Endothelial cell of umbilical vein (primary cell): ENCODE measurements around the gene NAV2. TPM values are rescaled to one million over a fixed set of nuclear protein-coding genes. Genes with fewer than 3 reads are reported as not detected.

ENCODE experiments used
- BruUV-seq: library from RNA; stranded (reverse); fragments of 400-500 nt; replicated peaks from 2 replicates; lab custom pipeline; 2021; lab: Mats Ljungman, UMichigan
- CTCF ChIA-PET: fragments of 300-600, 350-600 bp; sonication (Branson Sonifier 250); formaldehyde crosslinking; loops from one replicate; lab custom pipeline; 2021; ENCODE audit warnings: antibody characterized with exemption, inconsistent platforms; lab: Charles Lee
- POLR2A ChIA-PET: fragments of 300-600, 350-600 bp; sonication (Branson Sonifier 250); formaldehyde crosslinking; loops from one replicate; lab custom pipeline; 2021; ENCODE audit warnings: antibody characterized with exemption, inconsistent platforms; lab: Charles Lee
- DNase-seq: peaks from one replicate; pipeline ENCODE4 v3.0.0-alpha.2; 2011; ENCODE audit warnings: low read depth, low spot score
- FAIRE-seq: peaks from 2 replicates; lab custom pipeline; 2011; peaks lifted over from hg19 to GRCh38; lab: Jason Lieb, UNC
- H2AFZ ChIP-seq: 2 replicates; pipeline ENCODE4 v1.6.0; 2012; ENCODE audit warnings: low read depth, low read length, control low read depth, inconsistent platforms
- H3K27ac ChIP-seq: 2 replicates; pipeline ENCODE4 v1.5.1; 2011; ENCODE audit warnings: low read depth, mild to moderate bottlenecking, control low read depth, low read length, moderate library complexity; ENCODE audit not compliant: insufficient read depth
- H3K27me3 ChIP-seq, 2 experiments: 2 replicates each; pipeline versions ENCODE4 v1.6.0 to v1.6.1; 2011; ENCODE audit warnings: low read length in 2 of 2, mixed read lengths in 1 of 2; ENCODE audit not compliant: control insufficient read depth in 2 of 2, insufficient read depth in 2 of 2
- H3K36me3 ChIP-seq, 2 experiments: 2 replicates in 1 of 2; 3 replicates in 1 of 2; pipeline ENCODE4 v1.5.1; 2011; ENCODE audit warnings: low read length in 2 of 2, mild to moderate bottlenecking in 1 of 2, moderate library complexity in 1 of 2; ENCODE audit not compliant: control insufficient read depth in 2 of 2, insufficient read depth in 2 of 2; ENCODE audit errors: extremely low read depth in 1 of 2
- H3K4me1 ChIP-seq: 3 replicates; pipeline ENCODE4 v1.5.1; 2011; ENCODE audit warnings: mild to moderate bottlenecking, low read length; ENCODE audit not compliant: control insufficient read depth, insufficient read depth; ENCODE audit errors: extremely low read depth
- H3K4me2 ChIP-seq: 2 replicates; pipeline ENCODE4 v1.6.1; 2011; ENCODE audit warnings: low read length, control low read depth, mixed read lengths; ENCODE audit not compliant: insufficient read depth
- H3K4me3 ChIP-seq, 3 experiments: fragments of 200-600 bp in 1 of 3; sonication (generic), shearing (Covaris generic) in 1 of 3; replicated peaks in 1 of 3; 2 replicates each; pipeline ENCODE4 v1.5.1; 2011 to 2016; ENCODE audit warnings: control low read depth in 3 of 3, low read length in 3 of 3, mild to moderate bottlenecking in 2 of 3, inconsistent platforms in 1 of 3, low read depth in 1 of 3, moderate library complexity in 1 of 3; ENCODE audit not compliant: insufficient read depth in 1 of 3
- H3K79me2 ChIP-seq: 2 replicates; pipeline ENCODE4 v1.6.0; 2012; ENCODE audit warnings: low read length, inconsistent platforms; ENCODE audit not compliant: control insufficient read depth, insufficient read depth
- H3K9ac ChIP-seq: replicated peaks from 2 replicates; pipeline ENCODE3; 2011; ENCODE audit warnings: low read length, control low read depth; ENCODE audit not compliant: insufficient read depth; ENCODE audit errors: extremely low read depth
- H3K9me1 ChIP-seq: replicated peaks from 3 replicates; pipeline ENCODE4 v1.6.0; 2011; ENCODE audit warnings: mild to moderate bottlenecking, low read length; ENCODE audit not compliant: control insufficient read depth, insufficient read depth; ENCODE audit errors: extremely low read depth
- H3K9me3 ChIP-seq: replicated peaks from 2 replicates; pipeline ENCODE4 v1.5.1; 2012; ENCODE audit warnings: low read length, inconsistent platforms; ENCODE audit not compliant: control insufficient read depth, insufficient read depth
- H4K20me1 ChIP-seq: replicated peaks from 2 replicates; pipeline ENCODE3; 2011; ENCODE audit warnings: mild to moderate bottlenecking, low read length; ENCODE audit not compliant: control insufficient read depth, insufficient read depth; ENCODE audit errors: extremely low read depth
- EZH2 ChIP-seq: IDR thresholded peaks from 2 replicates; pipeline ENCODE4 v1.6.1; 2012; ENCODE audit warnings: borderline replicate concordance, low read depth, mild to moderate bottlenecking, moderate library complexity, low read length, inconsistent platforms; ENCODE audit not compliant: severe bottlenecking
- FOS ChIP-seq: IDR thresholded peaks from 2 replicates; pipeline ENCODE4 v1.6.1; 2011; ENCODE audit warnings: mild to moderate bottlenecking, low read length, moderate library complexity, borderline replicate concordance; ENCODE audit not compliant: insufficient read depth
- GATA2 ChIP-seq: IDR thresholded peaks from 2 replicates; pipeline ENCODE4 v1.7.0; 2011; ENCODE audit warnings: low read depth, mild to moderate bottlenecking, moderate library complexity, mixed read lengths, low read length; ENCODE audit not compliant: insufficient read length, insufficient read depth
- JUN ChIP-seq: IDR thresholded peaks from 2 replicates; pipeline ENCODE4 v1.6.1; 2011; ENCODE audit warnings: borderline replicate concordance, low read depth; ENCODE audit not compliant: insufficient read length, insufficient read depth
- MYC ChIP-seq: IDR thresholded peaks from one replicate; pipeline ENCODE4 v1.6.1; 2011; ENCODE audit warnings: mild to moderate bottlenecking, low read depth, low read length
- POLR2A ChIP-seq: IDR thresholded peaks from 2 replicates; pipeline ENCODE4 v1.6.1; 2012; ENCODE audit warnings: low read depth, mild to moderate bottlenecking, control low read depth, low read length
- POLR2AphosphoS5 ChIP-seq: IDR thresholded peaks from 2 replicates; pipeline ENCODE4 v1.6.1; 2012; ENCODE audit warnings: low read depth, mild to moderate bottlenecking, control low read depth, low read length, moderate library complexity; ENCODE audit not compliant: insufficient read depth
- dilution Hi-C: fragments of 300-500 bp; cut with MboI; formaldehyde crosslinking; loops from one replicate; pipeline ENCODE4 v1.15.0; 2019; ENCODE audit warnings: low sequenced_read_pairs; ENCODE audit not compliant: extremely low pct_ligation_motif_present
- intact Hi-C: fragments of 100-400 bp; cut with micrococcal nuclease; formaldehyde crosslinking; loops from one replicate; pipeline ENCODE4 v1.10.0; 2022
- polyA plus RNA-seq, 4 experiments: library from polyadenylated mRNA; depleted of rRNA in 3 of 4; stranded (reverse) in 3 of 4; unstranded in 1 of 4; fragments of >200 nt; gene quantifications; 2 replicates each; pipeline versions ENCODE4 v1.2.1 to v1.2.3, GENCODE V29; 2011 to 2012; ENCODE audit warnings: missing spikeins in 1 of 4
- total RNA-seq: library from RNA; stranded (reverse); gene quantifications from 2 replicates; pipeline ENCODE4 v1.2.3, GENCODE V29; 2021
- TF ChIP-seq, protein P1 (sequence below): IDR thresholded peaks from 2 replicates; pipeline ENCODE4 v1.6.1; 2011; ENCODE audit not compliant: insufficient read depth, insufficient read length
- TF ChIP-seq, protein P2 (sequence below), 2 donors: IDR thresholded peaks; 1 replicate in 1 of 2; 2 replicates in 1 of 2; pipeline ENCODE4 v1.5.1; 2011; ENCODE audit warnings: low read length in 2 of 2, mild to moderate bottlenecking in 2 of 2, moderate library complexity in 2 of 2, control low read depth in 1 of 2, inconsistent platforms in 1 of 2, low read depth in 1 of 2; ENCODE audit not compliant: insufficient read depth in 1 of 2; ENCODE audit errors: extremely low read depth in 1 of 2

Gene NAV2
- total and polyA plus RNA-seq, 2 donors (not counting 3 experiments of a cell fraction or from before 2014, with no cell fraction given) = 10.9 to 68.0 TPM

DNA sequence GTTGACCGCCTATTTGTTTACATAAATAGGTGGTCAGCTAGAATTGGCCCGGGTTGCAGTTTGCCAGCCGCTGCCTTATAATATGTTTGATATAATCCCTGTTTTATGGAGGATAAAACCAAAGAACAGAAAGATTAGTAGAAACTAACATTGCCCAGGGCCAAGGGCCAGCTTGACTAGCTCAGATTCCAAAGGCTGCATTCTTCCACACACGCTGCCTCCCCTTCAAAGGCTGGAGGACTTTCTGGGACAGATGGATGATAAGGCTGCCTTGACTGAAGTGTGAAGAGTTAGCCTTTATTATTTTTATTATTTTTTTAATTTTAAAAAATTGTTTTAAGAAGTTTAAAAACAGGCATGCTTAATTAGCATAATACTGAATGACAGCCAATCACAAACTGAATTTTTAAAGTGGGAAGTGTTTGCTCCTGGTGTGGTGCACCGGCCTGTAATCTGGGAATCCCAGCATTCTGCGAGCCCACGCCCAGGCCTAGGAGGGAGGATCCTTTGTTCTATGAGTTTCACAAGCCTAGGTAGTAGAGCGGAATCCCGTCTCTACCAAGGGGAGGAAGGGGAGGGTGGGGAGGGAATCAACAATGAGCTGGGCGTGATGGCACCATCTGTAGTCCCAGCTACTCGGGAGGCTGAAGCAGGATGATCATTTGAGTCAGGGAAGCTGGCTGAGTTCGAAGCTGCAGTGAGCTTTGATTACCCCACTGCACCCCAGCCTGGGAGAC is 114.9 kb downstream of the NAV2 start:
- BruUV-seq = no TSS peak
- CTCF ChIA-PET = interaction anchor here (1.0 to 1.7 kb wide), 3 partner anchors 10 to 270 kb away, joined by 3 to 6 read pairs (median 5); no protein-coding TSS in a partner anchor
- Histone ChIP-seq H3K27ac (no peak overlapping the region), H3K4me2 (no peak overlapping the region), H3K9me1 (no peaks in the 10 kb centered on the region), H2AFZ (no peak overlapping the region), H3K9ac (no peak overlapping the region), H3K4me3 (no peak overlapping the region), H3K4me1 (no peaks in the 10 kb centered on the region), H3K9me3 (no peaks in the 10 kb centered on the region), H3K36me3 (peaks cover 0 to 2% of the 10 kb centered on the region in 2 experiments), H4K20me1 (no peaks in the 10 kb centered on the region), H3K79me2 (peaks cover 81% of the 10 kb centered on the region), H3K27me3 (no peaks in the 10 kb centered on the region)
- POLR2A ChIA-PET = no interaction called here
- dilution Hi-C loops (no loop called here), intact Hi-C loops (no loop called here)
- DNase-seq (no peak), FAIRE-seq (no peak)
- TF ChIP-seq MYC = no peak
- TF ChIP-seq JUN = no peak
- no peak for TF ChIP-seq GATA2
- TF ChIP-seq EZH2 = no peak
- no peak for TF ChIP-seq FOS
- no peak for TF ChIP-seq POLR2A
- TF ChIP-seq POLR2AphosphoS5 = no peak
- TF ChIP-seq, protein P1, sequence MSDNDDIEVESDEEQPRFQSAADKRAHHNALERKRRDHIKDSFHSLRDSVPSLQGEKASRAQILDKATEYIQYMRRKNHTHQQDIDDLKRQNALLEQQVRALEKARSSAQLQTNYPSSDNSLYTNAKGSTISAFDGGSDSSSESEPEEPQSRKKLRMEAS = no peak
- TF ChIP-seq, protein P2, sequence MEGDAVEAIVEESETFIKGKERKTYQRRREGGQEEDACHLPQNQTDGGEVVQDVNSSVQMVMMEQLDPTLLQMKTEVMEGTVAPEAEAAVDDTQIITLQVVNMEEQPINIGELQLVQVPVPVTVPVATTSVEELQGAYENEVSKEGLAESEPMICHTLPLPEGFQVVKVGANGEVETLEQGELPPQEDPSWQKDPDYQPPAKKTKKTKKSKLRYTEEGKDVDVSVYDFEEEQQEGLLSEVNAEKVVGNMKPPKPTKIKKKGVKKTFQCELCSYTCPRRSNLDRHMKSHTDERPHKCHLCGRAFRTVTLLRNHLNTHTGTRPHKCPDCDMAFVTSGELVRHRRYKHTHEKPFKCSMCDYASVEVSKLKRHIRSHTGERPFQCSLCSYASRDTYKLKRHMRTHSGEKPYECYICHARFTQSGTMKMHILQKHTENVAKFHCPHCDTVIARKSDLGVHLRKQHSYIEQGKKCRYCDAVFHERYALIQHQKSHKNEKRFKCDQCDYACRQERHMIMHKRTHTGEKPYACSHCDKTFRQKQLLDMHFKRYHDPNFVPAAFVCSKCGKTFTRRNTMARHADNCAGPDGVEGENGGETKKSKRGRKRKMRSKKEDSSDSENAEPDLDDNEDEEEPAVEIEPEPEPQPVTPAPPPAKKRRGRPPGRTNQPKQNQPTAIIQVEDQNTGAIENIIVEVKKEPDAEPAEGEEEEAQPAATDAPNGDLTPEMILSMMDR (IDR thresholded peaks at IDR 0.05; ENCODE audit: extremely low read depth in 1 of 2, insufficient read depth in 1 of 2, low read depth in 1 of 2, low read length in 2 of 2) = no peak
